A673 (cell line): ENCODE measurements around the gene HDAC10. TPM values are rescaled to one million over a fixed set of nuclear protein-coding genes. Genes with fewer than 3 reads are reported as not detected.

ENCODE experiments used
- BruUV-seq: library from RNA; stranded (reverse); fragments of 400-500 nt; replicated peaks from 2 replicates; lab custom pipeline; 2021; lab: Mats Ljungman, UMichigan
- CTCF ChIA-PET: fragments of 300-600 bp; sonication (Branson Sonifier 250); formaldehyde crosslinking; loops from one replicate; lab custom pipeline; 2022; ENCODE audit warnings: antibody characterized with exemption; lab: Charles Lee
- POLR2A ChIA-PET: fragments of 300-600 bp; sonication (Branson Sonifier 250); formaldehyde crosslinking; loops from one replicate; lab custom pipeline; 2022; ENCODE audit warnings: antibody characterized with exemption; ENCODE audit not compliant: low non-redundant PET; lab: Charles Lee
- DNase-seq: peaks from one replicate; pipeline ENCODE4 v3.0.0-alpha.2; 2015; ENCODE audit warnings: low spot score
- H3K27ac ChIP-seq: fragments of 200-600 bp; sonication (generic); 2 replicates; pipeline ENCODE4 v1.5.1; 2016; ENCODE audit warnings: mixed run types, low read depth, mild to moderate bottlenecking, mixed read lengths, antibody characterized with exemption, low read length; ENCODE audit not compliant: poor library complexity, severe bottlenecking
- H3K27me3 ChIP-seq: fragments of 200-600 bp; sonication (generic); replicated peaks from 2 replicates; pipeline ENCODE4 v1.6.1; 2017; ENCODE audit warnings: mixed run types, low read depth, mild to moderate bottlenecking, mixed read lengths, antibody characterized with exemption, low read length; ENCODE audit not compliant: insufficient read depth, poor library complexity
- H3K36me3 ChIP-seq: fragments of 200-600 bp; sonication (generic); 2 replicates; pipeline ENCODE4 v1.6.1; 2016; ENCODE audit warnings: mixed run types, mild to moderate bottlenecking, mixed read lengths, antibody characterized with exemption, low read length; ENCODE audit not compliant: insufficient read depth, poor library complexity, severe bottlenecking
- H3K4me1 ChIP-seq: fragments of 200-600 bp; sonication (generic); 2 replicates; pipeline ENCODE4 v1.6.1; 2017; ENCODE audit warnings: mixed run types, mild to moderate bottlenecking, mixed read lengths, antibody characterized with exemption, low read length; ENCODE audit not compliant: insufficient read depth, poor library complexity, severe bottlenecking
- H3K4me3 ChIP-seq: fragments of 200-600 bp; sonication (generic); 2 replicates; pipeline ENCODE4 v1.5.1; 2016; ENCODE audit warnings: low read depth, mixed run types, mild to moderate bottlenecking, mixed read lengths, low read length; ENCODE audit not compliant: poor library complexity, severe bottlenecking
- H3K9me3 ChIP-seq: fragments of 200-600 bp; sonication (generic); 2 replicates; pipeline ENCODE4 v1.6.1; 2016; ENCODE audit warnings: mixed run types, low read depth, mild to moderate bottlenecking, mixed read lengths, antibody characterized with exemption, low read length; ENCODE audit not compliant: poor library complexity, severe bottlenecking
- EZH2 ChIP-seq: fragments of 200-600 bp; sonication (generic); IDR thresholded peaks from 2 replicates; pipeline ENCODE4 v1.6.1; 2017; ENCODE audit warnings: borderline replicate concordance, low read depth, mild to moderate bottlenecking, mixed read lengths, antibody characterized with exemption, low read length; ENCODE audit not compliant: poor library complexity, severe bottlenecking
- intact Hi-C: fragments of 100-400 bp; cut with micrococcal nuclease; formaldehyde crosslinking; loops from one replicate; pipeline ENCODE4 v1.10.0; 2022; ENCODE audit not compliant: unreplicated experiment
- total RNA-seq: library from RNA; stranded (reverse); gene quantifications from 2 replicates; pipeline ENCODE4 v1.2.3, GENCODE V29; 2021
- TF ChIP-seq, protein P1 (sequence below): fragments of 300-800, 200-600 bp; sonication (generic); conservative IDR thresholded peaks from 2 replicates; pipeline ENCODE4 v1.5.1; 2017; ENCODE audit warnings: low read depth, mild to moderate bottlenecking, antibody characterized with exemption, low read length, moderate library complexity, mixed read lengths

The HDAC10 gene
- total RNA-seq, 1 experiment from 2014 or later: 38.6 TPM

GRCh38 chr22:50245214-50246072 lies 5.6 kb downstream of the HDAC10 start:
- POLR2A ChIA-PET: no interaction called here
- intact Hi-C loops: no loop called here
- Histone ChIP-seq H3K27me3 (no peaks in the 10 kb centered on the region), H3K4me1 (no peaks in the 10 kb centered on the region), H3K9me3 (no peaks in the 10 kb centered on the region), H3K27ac (peak overlapping the region; percentile 93), H3K36me3 (peaks cover 19% of the 10 kb centered on the region), H3K4me3 (peak overlapping the region; percentile 98)
- DNase-seq: no peak
- TF ChIP-seq, protein P1, sequence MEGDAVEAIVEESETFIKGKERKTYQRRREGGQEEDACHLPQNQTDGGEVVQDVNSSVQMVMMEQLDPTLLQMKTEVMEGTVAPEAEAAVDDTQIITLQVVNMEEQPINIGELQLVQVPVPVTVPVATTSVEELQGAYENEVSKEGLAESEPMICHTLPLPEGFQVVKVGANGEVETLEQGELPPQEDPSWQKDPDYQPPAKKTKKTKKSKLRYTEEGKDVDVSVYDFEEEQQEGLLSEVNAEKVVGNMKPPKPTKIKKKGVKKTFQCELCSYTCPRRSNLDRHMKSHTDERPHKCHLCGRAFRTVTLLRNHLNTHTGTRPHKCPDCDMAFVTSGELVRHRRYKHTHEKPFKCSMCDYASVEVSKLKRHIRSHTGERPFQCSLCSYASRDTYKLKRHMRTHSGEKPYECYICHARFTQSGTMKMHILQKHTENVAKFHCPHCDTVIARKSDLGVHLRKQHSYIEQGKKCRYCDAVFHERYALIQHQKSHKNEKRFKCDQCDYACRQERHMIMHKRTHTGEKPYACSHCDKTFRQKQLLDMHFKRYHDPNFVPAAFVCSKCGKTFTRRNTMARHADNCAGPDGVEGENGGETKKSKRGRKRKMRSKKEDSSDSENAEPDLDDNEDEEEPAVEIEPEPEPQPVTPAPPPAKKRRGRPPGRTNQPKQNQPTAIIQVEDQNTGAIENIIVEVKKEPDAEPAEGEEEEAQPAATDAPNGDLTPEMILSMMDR: no peak
- no peak for TF ChIP-seq EZH2
- CTCF ChIA-PET: no interaction called here
- no TSS peak for BruUV-seq

GRCh38 chr22:50244420-50245213 lies 6.4 kb downstream of the HDAC10 start, which contains the start of gene TUBGCP6:
Gene TUBGCP6 (minus strand): TSS chr22:50245023. CDS start chr22:50244459, 564 bp downstream.
- peak; percentile 96 for DNase-seq
- Histone ChIP-seq H3K27ac (peak within 1 kb of the TSS; percentile 93), H3K4me1 (no peaks in the 10 kb centered on the region), H3K4me3 (peak within 1 kb of the TSS; percentile 98), H3K27me3 (no peaks in the 10 kb centered on the region), H3K36me3 (peaks cover 22% of the 10 kb centered on the region), H3K9me3 (no peaks in the 10 kb centered on the region)
- BruUV-seq: TSS peak; percentile 35
- CTCF ChIA-PET: no interaction called here
- POLR2A ChIA-PET: interaction anchor here (1.4 kb wide), 1 partner anchor 281 kb away, joined by 4 read pairs; the partner anchor contains the start of gene SCO2
- TF ChIP-seq, protein P1: 0 out of 2 replicates have a peak, but pooled peaks have one; percentile 16
- TF ChIP-seq EZH2: no peak
- intact Hi-C loops: no loop called here

DNA sequence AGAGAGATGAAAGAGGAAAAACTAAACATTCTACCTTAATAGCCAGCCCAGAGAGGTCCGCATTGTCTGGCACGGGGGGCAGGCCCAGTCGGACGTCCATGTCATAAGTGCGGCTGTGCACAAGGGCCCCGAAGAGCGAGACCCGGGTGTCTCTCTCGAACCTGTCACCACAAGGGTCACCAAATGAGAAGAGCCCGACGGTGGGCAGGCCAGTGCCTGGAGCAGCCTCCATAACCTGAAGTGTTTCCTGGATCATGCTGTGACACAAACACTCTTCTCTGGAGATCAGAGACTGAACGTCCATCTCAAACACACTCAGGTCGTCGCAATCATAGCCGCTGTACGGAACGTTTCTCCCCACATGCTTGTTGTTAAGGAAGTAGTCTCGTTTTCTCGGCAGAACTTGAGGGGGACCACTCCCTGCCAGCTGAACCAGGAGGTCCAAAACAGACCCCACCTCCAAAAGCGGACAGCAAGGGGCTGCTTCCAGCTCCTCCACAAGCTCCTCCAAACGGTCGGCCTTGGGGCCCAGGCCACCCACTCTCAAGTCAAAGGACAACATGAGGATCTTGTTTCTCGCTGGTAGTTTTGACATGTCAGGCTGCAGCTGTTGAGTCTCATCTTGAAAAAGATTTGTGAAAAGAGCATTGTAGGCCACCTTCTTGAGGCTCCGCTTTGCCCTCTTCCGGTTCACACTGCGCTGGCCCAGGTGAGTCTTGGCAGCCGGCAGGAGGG lies 7.2 kb downstream of the HDAC10 start:
- peak overlapping the region; percentile 98 for H3K4me3 ChIP-seq
- TF ChIP-seq, protein P1: no peak
- peak overlapping the region; percentile 93 for H3K27ac ChIP-seq
- no peaks in the 10 kb centered on the region for H3K27me3 ChIP-seq
- DNase-seq: no peak
- no peaks in the 10 kb centered on the region for H3K4me1 ChIP-seq
- POLR2A ChIA-PET: interaction anchor here (1.4 kb wide), 1 partner anchor 282 kb away, joined by 4 read pairs; the partner anchor contains the start of gene SCO2
- no TSS peak for BruUV-seq
- H3K9me3 ChIP-seq: no peaks in the 10 kb centered on the region
- CTCF ChIA-PET: interaction anchor here (0.6 kb wide), 2 partner anchors 9 to 532 kb away, joined by 3 to 4 read pairs; no protein-coding TSS in a partner anchor
- intact Hi-C loops: no loop called here
- peaks cover 19% of the 10 kb centered on the region for H3K36me3 ChIP-seq
